GM23338 (cell line): ENCODE measurements around the gene HERC2. TPM values are rescaled to one million over a fixed set of nuclear protein-coding genes. Genes with fewer than 3 reads are reported as not detected.

Experiments
- ATAC-seq: fragments of 200-7000 bp; cut with Tn5 transposase; 3 replicates; pipeline ENCODE4 v1.9.1; 2020
- DNase-seq: peaks from one replicate; pipeline ENCODE4 v3.0.0-alpha.2; 2015; ENCODE audit warnings: low spot score
- H2AFZ ChIP-seq: fragments of 200-600 bp; sonication (generic); 2 replicates; pipeline ENCODE4 v1.8.0; 2016; ENCODE audit warnings: antibody characterized with exemption, mild to moderate bottlenecking, moderate library complexity
- H3F3A ChIP-seq: fragments of 200-600 bp; sonication (generic); replicated peaks from 2 replicates; pipeline ENCODE4 v1.8.0; 2017; ENCODE audit warnings: antibody characterized with exemption, mixed run types, low read depth
- H3K27ac ChIP-seq: fragments of 200-600 bp; sonication (generic); 2 replicates; pipeline ENCODE4 v1.6.1; 2016; ENCODE audit warnings: low read depth
- H3K27me3 ChIP-seq: fragments of 200-600 bp; sonication (generic); 2 replicates; pipeline ENCODE4 v1.8.0; 2016; ENCODE audit warnings: mild to moderate bottlenecking, mixed run types, moderate library complexity; ENCODE audit not compliant: insufficient read depth
- H3K36me3 ChIP-seq: fragments of 200-600 bp; sonication (generic); 2 replicates; pipeline ENCODE4 v1.8.0; 2016; ENCODE audit warnings: mild to moderate bottlenecking; ENCODE audit not compliant: insufficient read depth
- H3K4me1 ChIP-seq: fragments of 200-600 bp; sonication (generic); 2 replicates; pipeline ENCODE4 v1.8.0; 2016; ENCODE audit warnings: mild to moderate bottlenecking, moderate library complexity; ENCODE audit not compliant: insufficient read depth
- H3K4me2 ChIP-seq: fragments of 200-600 bp; sonication (generic); 2 replicates; pipeline ENCODE4 v1.7.1; 2017; ENCODE audit warnings: mixed run types
- H3K4me3 ChIP-seq: fragments of 200-600 bp; sonication (generic); 2 replicates; pipeline ENCODE4 v1.6.1; 2016; ENCODE audit warnings: mixed run types
- H3K79me2 ChIP-seq: fragments of 200-600 bp; sonication (generic); replicated peaks from 2 replicates; pipeline ENCODE4 v1.8.0; 2017; ENCODE audit warnings: mild to moderate bottlenecking; ENCODE audit not compliant: insufficient read depth
- H3K9me2 ChIP-seq: fragments of 200-600 bp; sonication (generic); 2 replicates; pipeline ENCODE4 v1.8.0; 2017; ENCODE audit not compliant: insufficient read depth
- H4K20me1 ChIP-seq: fragments of 200-600 bp; sonication (generic); replicated peaks from 2 replicates; pipeline ENCODE4 v1.8.0; 2017; ENCODE audit warnings: mild to moderate bottlenecking; ENCODE audit not compliant: insufficient read depth
- H3K27ac Mint-ChIP-seq: 2 replicates; pipeline ENCODE4 v1.8.0; 2020; ENCODE audit warnings: inconsistent platforms, mild to moderate bottlenecking, moderate library complexity, mixed read lengths
- H3K27me3 Mint-ChIP-seq: 3 replicates; pipeline ENCODE4 v1.8.0; 2022; ENCODE audit warnings: low read depth, mild to moderate bottlenecking, moderate library complexity, mixed read lengths, inconsistent platforms; ENCODE audit not compliant: insufficient read depth, poor library complexity
- H3K36me3 Mint-ChIP-seq: 3 replicates; pipeline ENCODE4 v1.8.0; 2021; ENCODE audit warnings: low read depth, mild to moderate bottlenecking, inconsistent platforms, moderate library complexity, mixed read lengths
- H3K4me1 Mint-ChIP-seq: 3 replicates; pipeline ENCODE4 v1.8.0; 2020; ENCODE audit warnings: mild to moderate bottlenecking, inconsistent platforms, mixed read lengths
- H3K4me3 Mint-ChIP-seq: 3 replicates; pipeline ENCODE4 v1.8.0; 2021; ENCODE audit warnings: moderate library complexity, mild to moderate bottlenecking, inconsistent platforms, mixed read lengths
- H3K9me3 Mint-ChIP-seq: 3 replicates; pipeline ENCODE4 v1.8.0; 2020; ENCODE audit warnings: moderate library complexity, mild to moderate bottlenecking, inconsistent platforms, mixed read lengths
- CTCF ChIP-seq, 2 experiments: fragments of 200-600 bp in 1 of 2; sonication (generic) in 1 of 2; conservative IDR thresholded peaks; 2 replicates each; pipeline versions ENCODE4 v1.5.1 to v1.6.1; 2016 to 2017; ENCODE audit warnings: antibody characterized with exemption in 2 of 2, low read depth in 2 of 2, mild to moderate bottlenecking in 2 of 2, moderate library complexity in 1 of 2
- EZH2 ChIP-seq: fragments of 200-600 bp; sonication (generic); IDR thresholded peaks from one replicate; pipeline ENCODE4 v1.8.0; 2017; ENCODE audit warnings: antibody characterized with exemption, mild to moderate bottlenecking, low read depth; ENCODE audit not compliant: unreplicated experiment
- JUNB ChIP-seq: IDR thresholded peaks from one replicate; pipeline ENCODE4 v1.6.1; 2016; ENCODE audit warnings: antibody characterized with exemption; ENCODE audit not compliant: unreplicated experiment
- NANOG ChIP-seq: IDR thresholded peaks from 2 replicates; pipeline ENCODE4 v1.6.1; 2016; ENCODE audit warnings: antibody characterized with exemption, borderline replicate concordance
- POLR2AphosphoS5 ChIP-seq: IDR thresholded peaks from 2 replicates; pipeline ENCODE4 v1.6.1; 2016; ENCODE audit warnings: antibody characterized with exemption, low read depth
- REST ChIP-seq: IDR thresholded peaks from one replicate; pipeline ENCODE4 v1.6.1; 2018; ENCODE audit warnings: antibody characterized with exemption; ENCODE audit not compliant: unreplicated experiment
- STAT1 ChIP-seq: IDR thresholded peaks from one replicate; pipeline ENCODE4 v1.6.1; 2016; ENCODE audit warnings: antibody characterized with exemption; ENCODE audit not compliant: unreplicated experiment
- ZNF114 ChIP-seq: fragments of 250-450 bp; sonication (Bioruptor Pico); IDR thresholded peaks from 2 replicates; pipeline ENCODE4 v1.5.0; 2020; ENCODE audit warnings: mild to moderate bottlenecking, moderate library complexity
- ZNF462 ChIP-seq: fragments of 250-450 bp; sonication (Bioruptor Pico); IDR thresholded peaks from 2 replicates; pipeline ENCODE4 v1.5.0; 2020; ENCODE audit warnings: mild to moderate bottlenecking, moderate library complexity
- polyA plus RNA-seq: library from polyadenylated mRNA; unstranded; fragments of >200 nt; fragmentation: Nextera tagmentation; extraction: Ambion mirVana; gene quantifications from 2 replicates; pipeline ENCODE4 v1.2.1, GENCODE V29; 2016
- total RNA-seq: library from RNA; depleted of rRNA; stranded (reverse); fragments of >200 nt; shearing (Covaris generic); gene quantifications from 2 replicates; pipeline ENCODE4 v1.2.3, GENCODE V29; 2014
- TF ChIP-seq, protein P1 (sequence below): IDR thresholded peaks from 2 replicates; pipeline ENCODE4 v1.6.1; 2016; ENCODE audit warnings: antibody characterized with exemption

Gene HERC2
- total and polyA plus RNA-seq, 2 experiments from 2014 or later = 71.3 to 80.7 TPM

- Histone ChIP-seq H3K79me2 (no peaks in the 10 kb centered on the region), H3K4me2 (no peak overlapping the region), H3K9me2 (no peaks in the 10 kb centered on the region), H2AFZ (no peak overlapping the region), H3K4me1 (no peaks in the 10 kb centered on the region), H3K27me3 (no peaks in the 10 kb centered on the region), H3F3A (no peaks in the 10 kb centered on the region), H3K27ac (no peak overlapping the region), H4K20me1 (no peaks in the 10 kb centered on the region; the same call in 1 of the 2 replicates), H3K36me3 (peaks cover 5% of the 10 kb centered on the region; the same call in 1 of the 2 replicates), H3K4me3 (no peak overlapping the region)
- Mint-ChIP-seq H3K27ac (no peak overlapping the region), H3K9me3 (no peaks in the 10 kb centered on the region), H3K36me3 (peaks cover 68% of the 10 kb centered on the region), H3K4me3 (no peak overlapping the region), H3K4me1 (no peaks in the 10 kb centered on the region), H3K27me3 (peaks cover 6% of the 10 kb centered on the region)
- DNase-seq (no peak), ATAC-seq (no peak)
- no peak for TF ChIP-seq CTCF (conservative IDR thresholded peaks at IDR 0.05; ENCODE audit: low read depth in 2 of 2)
These were observed 143.7 kb downstream of the HERC2 start for GRCh38 chr15:28178290-28178689.

GRCh38 chr15:28169366-28169765 lies 152.6 kb downstream of the HERC2 start:
- H3K27ac ChIP-seq = no peak overlapping the region
- no peak for DNase-seq
- no peak overlapping the region; the same call in 1 of the 2 replicates for H3K27ac Mint-ChIP-seq
- no peaks in the 10 kb centered on the region for H3K9me2 ChIP-seq
- no peaks in the 10 kb centered on the region for H3F3A ChIP-seq
- H3K4me1 ChIP-seq = no peaks in the 10 kb centered on the region
- H3K27me3 ChIP-seq = no peaks in the 10 kb centered on the region
- peaks cover 74% of the 10 kb centered on the region for H3K36me3 Mint-ChIP-seq
- no peak overlapping the region for H3K4me3 ChIP-seq
- H3K27me3 Mint-ChIP-seq = peaks cover 3% of the 10 kb centered on the region
- no peak for ATAC-seq
- peaks cover 11% of the 10 kb centered on the region; the same call in 1 of the 2 replicates for H3K79me2 ChIP-seq
- peaks cover 20% of the 10 kb centered on the region for H3K36me3 ChIP-seq
- H2AFZ ChIP-seq = no peak overlapping the region
- no peak overlapping the region for H3K4me3 Mint-ChIP-seq
- H3K4me2 ChIP-seq = no peak overlapping the region
- H3K4me1 Mint-ChIP-seq = peaks cover 11% of the 10 kb centered on the region
- peaks cover 5% of the 10 kb centered on the region; the same call in 1 of the 2 replicates for H4K20me1 ChIP-seq
- no peaks in the 10 kb centered on the region for H3K9me3 Mint-ChIP-seq
- TF ChIP-seq, protein P1, sequence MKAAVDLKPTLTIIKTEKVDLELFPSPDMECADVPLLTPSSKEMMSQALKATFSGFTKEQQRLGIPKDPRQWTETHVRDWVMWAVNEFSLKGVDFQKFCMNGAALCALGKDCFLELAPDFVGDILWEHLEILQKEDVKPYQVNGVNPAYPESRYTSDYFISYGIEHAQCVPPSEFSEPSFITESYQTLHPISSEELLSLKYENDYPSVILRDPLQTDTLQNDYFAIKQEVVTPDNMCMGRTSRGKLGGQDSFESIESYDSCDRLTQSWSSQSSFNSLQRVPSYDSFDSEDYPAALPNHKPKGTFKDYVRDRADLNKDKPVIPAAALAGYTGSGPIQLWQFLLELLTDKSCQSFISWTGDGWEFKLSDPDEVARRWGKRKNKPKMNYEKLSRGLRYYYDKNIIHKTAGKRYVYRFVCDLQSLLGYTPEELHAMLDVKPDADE = no peak
- TF ChIP-seq JUNB (no peak), EZH2 (no peak), NANOG (no peak), ZNF462 (no peak), STAT1 (no peak), POLR2AphosphoS5 (no peak), REST (no peak), ZNF114 (no peak)
